ENCODE measurements around the gene ABHD16B. TPM values are rescaled to one million over a fixed set of nuclear protein-coding genes. Genes with fewer than 3 reads are reported as not detected.

The ABHD16B gene
- total and polyA plus RNA-seq, 2 of the 13 experiments (the other 11 are each of a cell fraction or from before 2014, with no cell fraction given): not detected

GRCh38 chr20:63854069-63854765 lies 7.1 kb upstream of the ABHD16B start (continued):
- TF ChIP-seq REST (IDR thresholded peaks at IDR 0.05; ENCODE audit: borderline replicate concordance in 1 of 2, low read depth in 1 of 2, low read length in 2 of 2): no peak
- TF ChIP-seq ZNF678 (CRISPR knock-in tag; IDR thresholded peaks at IDR 0.05): 0 out of 2 replicates have a peak, but pooled peaks have one; percentile 60
- TF ChIP-seq GMEB2 (CRISPR knock-in tag; IDR thresholded peaks at IDR 0.05; ENCODE audit: low read depth): no peak
- TF ChIP-seq ZNF629 (CRISPR knock-in tag; conservative IDR thresholded peaks at IDR 0.05): 0 out of 2 replicates have a peak, but pooled peaks have one; percentile 34
- TF ChIP-seq REPIN1 (CRISPR knock-in tag; IDR thresholded peaks at IDR 0.05; ENCODE audit: borderline replicate concordance, low read depth): 0 out of 2 replicates have a peak, but pooled peaks have one; percentile 15
- TF ChIP-seq TGIF2 (CRISPR knock-in tag; IDR thresholded peaks at IDR 0.05): no peak
- peak; percentile 21; the same call in 1 of the 2 replicates for TF ChIP-seq GATA4 (IDR thresholded peaks at IDR 0.05; ENCODE audit: borderline replicate concordance, low read depth)
- TF ChIP-seq ZNF335 (CRISPR knock-in tag; IDR thresholded peaks at IDR 0.05): peak; percentile 41; the same call in 1 of the 2 replicates
- TF ChIP-seq ARHGAP35 (CRISPR knock-in tag; IDR thresholded peaks at IDR 0.05; ENCODE audit: borderline replicate concordance): no peak
- TF ChIP-seq ZNF724P (CRISPR knock-in tag; IDR thresholded peaks at IDR 0.05; ENCODE audit: borderline replicate concordance): no peak
- TF ChIP-seq NRL (CRISPR knock-in tag; IDR thresholded peaks at IDR 0.05; ENCODE audit: borderline replicate concordance): no peak
- TF ChIP-seq, protein P1, sequence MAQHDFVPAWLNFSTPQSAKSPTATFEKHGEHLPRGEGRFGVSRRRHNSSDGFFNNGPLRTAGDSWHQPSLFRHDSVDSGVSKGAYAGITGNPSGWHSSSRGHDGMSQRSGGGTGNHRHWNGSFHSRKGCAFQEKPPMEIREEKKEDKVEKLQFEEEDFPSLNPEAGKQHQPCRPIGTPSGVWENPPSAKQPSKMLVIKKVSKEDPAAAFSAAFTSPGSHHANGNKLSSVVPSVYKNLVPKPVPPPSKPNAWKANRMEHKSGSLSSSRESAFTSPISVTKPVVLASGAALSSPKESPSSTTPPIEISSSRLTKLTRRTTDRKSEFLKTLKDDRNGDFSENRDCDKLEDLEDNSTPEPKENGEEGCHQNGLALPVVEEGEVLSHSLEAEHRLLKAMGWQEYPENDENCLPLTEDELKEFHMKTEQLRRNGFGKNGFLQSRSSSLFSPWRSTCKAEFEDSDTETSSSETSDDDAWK (CRISPR knock-in tag; IDR thresholded peaks at IDR 0.05): no peak
- 0 out of 2 replicates have a peak, but pooled peaks have one; percentile 13 for TF ChIP-seq RCOR2 (CRISPR knock-in tag; IDR thresholded peaks at IDR 0.05)
- no peak for TF ChIP-seq NR0B2 (CRISPR knock-in tag; IDR thresholded peaks at IDR 0.05)
- TF ChIP-seq RBFOX2 (IDR thresholded peaks at IDR 0.05; ENCODE audit: low read depth, low read length): peak; percentile 70
- no peak for TF ChIP-seq HMGA1 (CRISPR knock-in tag; conservative IDR thresholded peaks at IDR 0.05)
- TF ChIP-seq MTF2 (CRISPR knock-in tag; IDR thresholded peaks at IDR 0.05; ENCODE audit: borderline replicate concordance): peak; percentile 76; the same call in 1 of the 2 replicates
- TF ChIP-seq NR3C1 (CRISPR knock-in tag; IDR thresholded peaks at IDR 0.05): no peak; the same call in 1 of the 2 replicates
- TF ChIP-seq ELF3 (CRISPR knock-in tag; IDR thresholded peaks at IDR 0.05): peak; percentile 26; the same call in 1 of the 2 replicates
- TF ChIP-seq FLYWCH1 (CRISPR knock-in tag; IDR thresholded peaks at IDR 0.05): no peak
- 0 out of 2 replicates have a peak, but pooled peaks have one; percentile 54 for TF ChIP-seq ZNF33B (CRISPR knock-in tag; IDR thresholded peaks at IDR 0.05)
- TF ChIP-seq, protein P2, sequence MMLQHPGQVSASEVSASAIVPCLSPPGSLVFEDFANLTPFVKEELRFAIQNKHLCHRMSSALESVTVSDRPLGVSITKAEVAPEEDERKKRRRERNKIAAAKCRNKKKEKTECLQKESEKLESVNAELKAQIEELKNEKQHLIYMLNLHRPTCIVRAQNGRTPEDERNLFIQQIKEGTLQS (CRISPR knock-in tag; IDR thresholded peaks at IDR 0.05): peak; percentile 27; the same call in 1 of the 2 replicates
- TF ChIP-seq KDM3A (CRISPR knock-in tag; IDR thresholded peaks at IDR 0.05; ENCODE audit: low read depth): peak; percentile 29; the same call in 1 of the 2 replicates

All from HepG2 (cell line).